NCI-H187 treated with DMSO at 0.1 percent for 48 hours (cell line): ENCODE data around the gene CHN2.

Experiments used
- DNase-seq: peaks from one replicate; lab custom pipeline; 2025; lab: John Stamatoyannopoulos, UW

The CHN2 gene

DNA sequence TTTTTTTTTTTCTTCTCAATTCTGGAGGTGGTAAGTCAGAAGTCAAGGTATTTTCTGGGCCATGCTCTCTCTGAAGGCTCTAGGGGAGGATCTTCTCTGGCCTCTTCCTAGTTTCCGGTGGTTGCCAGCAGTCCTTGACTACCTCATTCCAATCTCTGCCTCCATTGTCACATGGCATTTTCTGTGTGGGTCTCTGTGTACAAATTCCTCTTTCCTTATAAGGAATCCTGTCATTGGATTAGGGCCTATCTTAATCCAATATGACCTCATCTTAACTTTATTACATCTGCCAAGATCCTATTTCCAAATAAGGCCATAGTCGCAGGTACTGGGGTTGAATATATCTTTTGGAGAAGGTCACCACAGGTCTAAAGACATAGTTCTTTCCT is 239.8 kb downstream of the CHN2 start:
- DNase-seq = no peak

DNA sequence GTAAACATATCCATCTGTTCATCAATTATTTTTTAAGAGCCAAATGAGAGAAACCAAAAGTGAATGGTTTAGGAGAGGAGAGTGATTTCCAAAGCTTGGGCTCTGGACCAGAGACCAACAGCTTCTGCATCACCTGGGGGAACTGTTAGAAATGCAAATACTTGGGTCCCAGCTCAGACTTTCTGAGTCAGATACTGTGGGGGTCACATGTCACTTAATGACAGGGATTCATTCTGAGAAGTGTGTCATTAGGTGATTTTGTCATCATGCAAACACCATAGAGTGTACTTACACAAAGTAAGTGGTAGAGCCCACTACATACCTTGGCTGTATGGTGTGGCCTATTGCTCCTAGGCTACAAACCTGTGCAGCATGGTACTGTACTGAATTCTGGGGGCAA is 240.6 kb downstream of the CHN2 start:
- no peak for DNase-seq

DNA sequence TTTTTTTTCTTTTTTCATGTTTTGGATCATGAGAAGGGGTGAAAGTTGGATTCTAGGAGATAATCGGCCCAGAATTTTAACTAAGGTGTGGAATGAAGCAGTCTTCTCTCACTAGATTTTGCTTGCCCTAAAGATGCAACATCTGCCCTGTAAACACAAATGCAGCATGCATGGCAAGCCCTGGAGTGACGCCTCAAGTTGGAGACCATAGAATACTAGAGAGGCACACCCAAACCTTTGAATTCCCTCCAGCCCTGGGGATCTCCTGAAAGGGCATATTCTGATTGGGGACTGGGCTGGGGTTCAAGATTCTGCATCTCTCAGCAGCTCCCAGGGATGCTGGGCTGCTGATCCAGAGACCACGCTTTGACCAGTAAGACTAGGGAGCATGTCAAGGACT is 241.3 kb downstream of the CHN2 start:
- no peak for DNase-seq

DNA sequence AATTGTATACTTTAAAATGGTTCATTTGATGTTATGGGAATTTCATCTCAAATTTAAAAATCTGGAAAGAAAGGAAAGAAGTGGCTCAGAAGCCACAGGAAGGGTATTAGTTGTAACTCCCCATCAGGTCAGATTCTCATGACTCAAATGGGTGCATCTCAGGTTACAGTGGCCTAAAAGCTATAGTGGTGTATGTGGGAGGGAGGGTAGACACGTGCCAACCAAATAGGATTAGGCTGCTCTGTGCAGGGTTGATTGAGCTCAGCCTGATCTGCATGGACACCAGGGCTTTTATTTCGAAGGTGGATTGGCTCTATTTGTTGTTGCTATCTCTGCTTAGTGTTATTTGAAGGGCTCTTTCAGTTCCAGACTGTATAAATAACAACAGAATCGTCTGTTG is 247.6 kb downstream of the CHN2 start:
- DNase-seq = no peak

DNA sequence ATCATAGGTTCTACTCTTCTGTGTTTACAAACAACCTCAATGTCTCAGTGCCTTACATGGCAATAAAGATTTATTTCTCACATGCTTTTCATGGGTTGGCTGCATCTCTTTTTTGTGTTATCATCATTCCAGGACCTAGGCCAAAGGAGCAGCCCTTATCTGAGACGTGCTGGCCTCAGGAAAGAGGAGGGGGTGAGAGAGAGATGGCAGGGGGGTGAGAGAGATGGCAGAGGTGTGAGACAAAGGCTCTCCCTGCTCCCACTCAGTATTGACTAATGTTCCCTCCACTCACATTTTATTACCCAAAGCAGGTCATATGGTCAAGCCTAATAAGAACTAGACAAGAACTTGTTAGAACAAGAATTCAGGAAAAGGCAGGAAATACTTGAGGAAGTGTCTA is 249.0 kb downstream of the CHN2 start:
- DNase-seq = no peak

DNA sequence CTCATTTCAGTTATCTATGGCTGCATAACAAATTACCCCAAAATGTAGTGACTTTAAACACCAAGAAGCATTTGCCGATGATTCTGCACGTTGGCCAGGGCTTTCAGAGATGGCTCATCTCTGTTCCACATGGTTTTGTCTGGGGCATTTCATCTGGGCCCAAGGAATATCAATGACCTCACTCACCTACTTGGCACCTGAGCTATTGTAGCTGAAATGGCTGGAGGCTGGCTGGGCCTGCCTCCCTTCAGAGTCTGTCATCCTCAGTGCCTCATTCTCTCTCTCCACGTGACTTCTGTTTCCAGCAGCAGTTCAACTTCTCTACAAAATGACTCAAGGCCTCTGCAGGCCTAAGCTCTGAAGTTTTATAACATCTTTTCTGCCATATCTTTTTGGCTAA is 249.7 kb downstream of the CHN2 start:
- no peak for DNase-seq

DNA sequence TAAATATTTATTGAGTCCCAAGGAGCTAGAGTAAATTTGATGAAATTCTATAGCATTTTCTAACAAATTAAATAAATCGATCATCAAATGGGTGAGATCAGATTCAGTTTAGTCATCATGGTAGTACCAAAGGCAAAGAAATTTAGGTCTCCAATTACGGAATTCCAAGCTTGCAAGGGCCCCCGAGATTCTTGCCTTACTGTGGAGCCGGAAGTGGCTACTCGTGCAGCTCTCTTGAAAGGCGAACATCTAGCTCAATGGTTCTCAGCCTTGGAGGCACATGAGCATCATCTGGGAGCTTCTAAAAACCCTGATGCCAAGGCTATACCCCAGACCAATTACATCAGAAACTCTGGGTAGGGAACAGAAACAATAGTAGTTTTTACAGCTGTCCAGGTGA is 251.2 kb downstream of the CHN2 start:
- DNase-seq = no peak

DNA sequence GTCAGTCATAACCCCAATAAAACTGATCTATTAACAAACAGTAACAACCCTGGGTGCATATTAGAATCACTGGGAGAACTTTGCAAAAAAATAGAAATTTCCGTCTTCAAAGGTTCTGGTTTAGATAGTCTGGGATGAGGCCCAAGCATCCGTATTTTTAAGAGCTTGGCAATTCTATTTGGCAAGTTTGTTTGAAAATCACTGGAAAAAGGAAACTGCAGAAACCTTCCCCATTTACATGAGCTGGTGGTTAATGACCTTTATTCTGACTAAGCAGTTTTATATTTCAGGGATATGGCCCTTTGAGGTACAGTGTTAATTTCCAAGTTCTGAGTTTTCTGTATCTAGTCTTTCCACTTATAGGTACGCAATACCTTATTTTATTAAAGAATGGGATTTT is 253.3 kb downstream of the CHN2 start:
- DNase-seq = no peak

DNA sequence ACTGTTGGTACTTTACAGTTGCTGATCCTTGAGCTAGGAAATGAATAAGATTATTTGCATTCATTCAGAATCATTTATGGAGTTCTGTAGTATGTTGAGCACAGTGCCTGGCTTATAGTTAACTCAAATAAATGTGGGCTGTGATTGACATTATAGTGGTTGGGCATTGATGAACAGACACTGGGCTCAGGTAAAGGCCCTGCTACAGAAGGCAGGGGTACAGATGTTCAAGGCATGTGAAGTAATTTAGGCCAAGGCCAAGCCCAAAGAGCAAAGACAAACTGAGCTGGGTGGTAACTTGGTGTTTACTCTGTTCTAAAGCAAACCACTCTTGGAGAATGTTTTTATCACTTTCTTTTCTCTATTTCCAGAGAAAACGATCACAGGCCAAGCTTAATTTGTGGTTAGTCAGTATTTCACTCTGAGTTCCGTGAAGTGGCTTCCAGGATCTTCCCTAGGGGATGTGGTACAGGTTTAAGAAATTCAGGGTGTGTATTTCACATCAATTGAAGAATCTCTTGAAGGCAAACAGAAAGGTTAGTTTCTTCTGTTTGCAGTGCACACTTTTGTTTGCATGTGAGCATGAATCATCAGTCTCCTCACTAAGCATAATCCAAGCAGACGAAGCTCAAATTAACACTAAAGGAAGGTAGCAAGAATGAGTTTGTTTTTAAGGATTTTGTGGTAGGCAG is 255.1 kb downstream of the CHN2 start:
- DNase-seq = peak; percentile 38

DNA sequence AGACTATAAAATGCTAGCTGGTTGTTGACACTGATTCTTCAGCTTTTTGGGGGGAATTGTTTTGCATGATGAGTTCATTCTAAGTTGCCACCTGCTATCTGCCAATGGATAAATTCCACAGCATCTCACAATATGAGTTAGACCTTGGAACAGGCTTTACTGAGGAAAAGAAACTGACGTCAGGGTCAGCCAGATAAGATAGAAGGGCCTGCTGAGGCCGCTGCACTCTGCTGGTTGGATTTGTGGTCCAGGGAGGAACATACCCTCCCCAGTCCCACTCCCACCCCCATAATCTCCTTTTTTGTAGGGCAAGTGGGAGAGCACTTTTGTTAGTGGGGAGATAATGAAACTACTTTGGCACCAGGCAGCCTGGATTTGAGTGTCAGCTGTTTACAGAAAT is 258.4 kb downstream of the CHN2 start:
- DNase-seq = no peak

DNA sequence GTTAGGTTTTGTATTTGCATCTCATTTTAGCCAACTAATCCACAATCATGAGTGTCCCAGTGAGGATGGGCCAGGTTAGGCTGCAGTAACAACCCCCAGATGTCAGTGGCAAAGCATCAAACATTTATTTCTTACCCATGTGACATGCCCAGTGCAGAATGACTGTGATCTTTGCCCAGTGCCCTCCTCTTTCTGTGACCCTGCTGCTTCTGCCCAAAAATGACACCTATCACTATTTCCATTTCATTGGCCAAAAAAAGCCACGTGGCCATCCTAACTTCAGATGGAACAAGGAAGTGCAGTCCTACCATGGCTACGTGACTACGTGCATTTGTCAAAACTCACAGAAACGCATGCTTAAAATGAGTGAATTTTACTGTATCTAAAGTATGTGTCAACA is 259.9 kb downstream of the CHN2 start:
- no peak for DNase-seq

DNA sequence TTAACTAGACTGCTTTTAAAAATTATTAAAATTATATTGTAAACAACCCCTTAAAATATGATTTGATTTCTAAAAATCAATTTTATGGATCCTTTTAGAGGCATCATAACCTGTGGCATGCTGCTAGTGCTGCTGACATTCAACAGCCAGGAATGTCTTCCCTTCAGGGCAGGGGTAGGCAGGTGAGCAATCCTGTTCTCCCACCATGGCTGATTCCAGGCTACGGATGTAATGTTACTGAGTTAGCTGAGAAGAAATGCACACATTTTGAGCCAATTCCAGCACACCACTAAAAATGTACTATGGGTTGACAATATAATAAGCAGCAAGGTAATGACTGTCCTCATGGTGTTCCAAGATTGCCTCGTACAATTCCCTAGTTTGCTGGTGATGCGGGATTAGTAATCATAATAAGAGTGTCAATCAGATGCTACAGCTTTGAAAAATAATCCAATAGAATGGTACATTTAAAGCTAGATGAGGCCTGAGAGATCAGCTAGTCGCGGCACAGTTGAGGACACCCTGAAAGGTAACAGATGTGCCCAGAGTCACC is 260.4 kb downstream of the CHN2 start:
- DNase-seq = no peak

DNA sequence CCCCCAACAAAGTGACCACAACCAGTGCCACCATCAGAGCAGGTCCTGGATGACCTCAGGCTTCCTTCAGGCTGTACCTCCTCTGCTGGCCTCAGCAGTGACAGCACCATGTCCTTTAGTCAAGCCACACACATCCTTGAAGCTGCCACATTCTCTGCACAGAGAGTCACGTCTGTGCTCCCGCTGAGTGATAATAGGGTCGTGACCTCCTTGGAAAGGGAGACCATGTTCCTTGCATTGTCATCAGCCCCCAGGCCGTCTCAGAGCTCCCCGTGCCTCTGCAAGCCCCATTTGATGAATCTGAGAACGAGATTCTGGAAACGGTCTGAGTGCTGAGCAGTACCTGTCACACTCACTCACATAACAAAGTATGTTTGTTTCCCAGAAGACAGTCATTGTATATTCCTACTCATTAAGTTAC is 262.6 kb downstream of the CHN2 start:
- DNase-seq = no peak

DNA sequence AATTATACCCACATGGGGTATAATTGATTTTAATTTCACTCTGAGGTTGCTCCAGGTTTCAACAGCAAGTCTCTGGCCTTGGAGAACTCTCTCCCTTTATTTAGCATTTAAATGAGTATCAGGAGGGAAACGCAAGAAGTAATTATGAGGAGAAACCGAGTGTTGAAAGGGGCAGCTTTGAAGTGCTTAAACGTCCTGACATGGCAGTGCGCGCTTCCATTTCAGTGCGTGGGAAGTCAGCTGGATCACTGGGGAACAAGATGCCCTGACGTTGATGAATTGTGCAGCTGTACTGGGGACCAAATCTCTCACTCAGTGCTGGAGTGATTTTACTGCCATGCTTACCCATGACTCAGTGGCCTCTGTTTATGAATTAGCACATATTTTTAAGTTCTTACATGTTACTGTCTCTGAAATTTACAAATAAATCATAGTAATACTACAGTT is 263.0 kb downstream of the CHN2 start:
- DNase-seq = no peak

DNA sequence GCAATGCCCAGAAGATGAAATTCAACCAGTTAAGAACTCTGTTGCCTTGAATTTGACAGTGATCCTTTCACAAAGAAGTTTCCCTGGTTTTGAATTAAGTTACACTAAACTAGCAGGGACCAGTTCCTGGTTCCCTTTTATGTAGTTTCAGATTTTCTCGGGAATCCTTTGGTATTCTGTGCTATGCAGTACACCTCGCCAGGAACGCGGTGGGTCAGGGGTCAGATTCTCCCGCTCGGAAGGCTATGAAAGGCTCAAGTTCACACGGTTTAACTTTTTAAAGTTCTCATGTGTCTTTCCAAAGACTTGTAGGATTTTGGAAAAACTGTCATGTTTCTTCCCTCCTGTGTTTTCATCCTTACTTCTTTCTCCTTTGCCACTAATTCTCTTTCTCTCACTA is 264.4 kb downstream of the CHN2 start:
- DNase-seq = no peak

DNA sequence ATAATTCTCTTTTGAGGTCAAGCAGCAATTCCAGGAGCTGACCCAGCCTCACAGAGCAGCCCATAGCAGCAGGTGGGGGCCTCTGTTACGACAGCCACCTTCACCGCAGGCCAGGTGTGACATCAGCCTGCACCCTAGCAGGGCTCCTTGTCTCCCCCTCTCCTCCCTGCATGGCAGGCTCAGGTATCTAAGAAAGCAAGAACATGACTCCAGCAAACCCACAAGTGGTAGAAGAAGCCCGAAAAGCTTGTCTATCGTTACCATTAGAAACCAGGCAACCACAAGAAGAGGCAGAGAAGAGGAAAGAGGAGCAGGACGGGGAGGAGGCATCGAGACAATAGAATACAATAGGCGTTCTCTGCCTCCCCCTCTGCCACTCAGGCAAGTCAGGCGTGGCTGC is 265.0 kb downstream of the CHN2 start:
- peak; percentile 52 for DNase-seq

DNA sequence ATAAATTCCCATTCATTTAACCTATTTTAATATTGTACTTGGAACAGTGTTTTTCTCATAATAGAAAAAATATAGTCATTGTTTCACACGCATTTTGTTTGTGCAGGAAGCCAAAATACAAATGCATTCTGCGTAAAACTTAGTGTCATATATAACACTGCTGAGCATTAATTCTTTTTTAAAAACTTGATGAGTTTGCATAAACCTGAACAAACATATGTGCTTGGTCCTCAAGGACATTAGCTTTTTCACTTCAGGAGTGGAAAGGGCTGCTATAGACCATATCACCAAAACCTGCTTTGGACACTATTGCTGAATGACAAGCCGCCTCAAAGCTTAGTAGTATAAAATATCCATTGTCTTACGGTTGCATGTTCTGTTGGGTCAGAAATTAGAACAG is 267.4 kb downstream of the CHN2 start:
- no peak for DNase-seq

DNA sequence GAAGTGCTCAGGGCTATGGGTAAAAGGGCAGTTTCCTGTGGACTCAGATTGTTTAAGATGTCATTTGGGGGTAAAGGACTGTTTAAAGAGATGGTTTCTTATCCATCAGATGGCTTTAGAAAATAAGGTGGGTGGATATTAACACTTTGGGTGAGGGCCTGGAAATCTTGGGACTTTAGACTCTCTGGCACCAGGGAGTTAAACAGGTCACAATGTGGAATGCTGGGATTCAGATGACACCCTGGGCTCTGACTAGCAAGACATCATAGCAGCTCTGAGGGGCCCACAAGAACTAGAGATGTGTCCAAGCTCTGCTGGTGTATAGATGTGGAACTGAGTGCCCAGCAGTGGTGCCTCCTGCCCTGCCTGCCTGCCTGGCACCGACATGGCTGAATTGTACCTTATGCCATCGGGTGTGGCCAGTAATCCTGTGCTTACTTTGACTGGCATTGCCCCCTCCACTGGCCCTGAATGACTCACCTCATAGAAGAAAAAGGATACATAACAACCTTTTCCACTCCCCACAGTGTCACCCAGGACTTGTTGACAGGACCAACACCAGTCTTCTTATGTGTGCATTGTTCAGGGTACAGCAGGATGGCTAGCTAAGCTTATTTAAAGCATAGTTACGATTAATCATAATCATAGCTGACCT is 269.1 kb downstream of the CHN2 start:
- no peak for DNase-seq

DNA sequence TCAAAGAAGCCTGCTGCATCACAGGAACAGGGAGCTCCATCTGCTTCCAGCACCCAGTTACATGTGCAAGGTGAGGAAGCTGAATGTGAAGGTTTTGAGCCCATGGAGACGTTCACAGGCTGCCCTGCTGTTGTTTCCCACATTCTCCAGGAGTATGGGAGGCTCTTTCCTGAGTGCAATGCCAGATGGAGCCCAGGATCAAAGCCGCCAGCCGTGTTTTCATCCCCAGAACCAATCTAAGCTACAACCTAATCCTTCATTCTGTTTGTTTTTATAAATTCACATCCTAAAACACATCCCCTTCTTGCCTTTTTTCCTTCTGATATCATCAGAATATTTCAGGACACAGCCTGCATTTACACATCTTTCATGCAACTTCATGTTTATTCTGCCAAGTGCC is 270.2 kb downstream of the CHN2 start:
- DNase-seq = no peak

DNA sequence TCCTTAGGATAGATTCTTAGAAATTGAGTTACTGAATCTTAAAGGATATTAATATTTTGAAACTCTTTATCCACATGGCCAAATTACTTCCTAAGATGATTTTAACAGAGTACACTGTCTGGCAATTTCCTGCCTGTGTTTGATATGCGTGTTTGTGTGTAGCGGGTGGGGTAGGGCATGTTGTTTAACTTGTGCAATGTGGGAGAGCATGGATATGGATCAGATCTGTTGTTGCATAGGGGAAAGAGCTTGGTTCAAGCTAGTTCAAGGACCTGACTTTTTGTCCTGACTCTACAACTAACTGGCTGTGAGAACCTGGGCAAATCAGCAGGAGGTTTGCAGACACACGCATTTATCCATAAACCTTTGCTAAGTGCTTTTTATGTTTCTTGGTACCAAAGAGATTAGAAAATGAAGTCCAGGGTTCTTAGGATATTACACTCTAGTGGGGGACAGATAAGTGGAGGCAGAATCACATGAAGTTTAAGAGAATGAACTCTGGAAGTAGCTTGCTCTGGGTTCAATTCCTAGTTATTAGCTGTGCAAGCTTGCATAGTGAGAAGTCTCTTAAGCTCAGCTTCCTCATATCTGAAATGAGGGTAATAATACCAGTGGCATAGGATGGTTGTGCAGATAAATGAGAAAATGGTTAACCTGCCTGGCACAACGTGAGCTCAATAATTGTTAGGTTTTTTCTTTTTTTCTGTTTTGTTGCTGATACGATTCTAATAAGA is 272.8 kb downstream of the CHN2 start:
- no peak for DNase-seq

DNA sequence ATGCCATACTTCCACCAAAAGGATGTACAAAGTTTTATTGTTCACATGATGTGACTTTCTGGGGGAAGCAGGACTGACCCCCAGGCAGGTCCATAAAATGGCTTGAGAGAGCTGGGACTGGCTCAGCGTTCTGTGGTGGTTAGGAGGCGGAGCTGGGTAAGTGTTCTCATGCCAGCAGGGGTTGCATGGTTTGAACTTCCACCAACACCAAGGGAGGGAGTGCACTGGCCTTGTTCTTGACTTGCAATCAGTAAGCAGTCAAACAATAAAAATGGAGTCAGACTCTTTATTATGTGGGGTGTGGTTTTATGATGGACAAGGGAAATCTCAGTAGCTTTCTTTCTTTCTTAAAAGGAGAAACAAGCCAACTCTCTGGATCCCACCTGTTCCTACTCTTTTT is 273.6 kb downstream of the CHN2 start:
- no peak for DNase-seq

DNA sequence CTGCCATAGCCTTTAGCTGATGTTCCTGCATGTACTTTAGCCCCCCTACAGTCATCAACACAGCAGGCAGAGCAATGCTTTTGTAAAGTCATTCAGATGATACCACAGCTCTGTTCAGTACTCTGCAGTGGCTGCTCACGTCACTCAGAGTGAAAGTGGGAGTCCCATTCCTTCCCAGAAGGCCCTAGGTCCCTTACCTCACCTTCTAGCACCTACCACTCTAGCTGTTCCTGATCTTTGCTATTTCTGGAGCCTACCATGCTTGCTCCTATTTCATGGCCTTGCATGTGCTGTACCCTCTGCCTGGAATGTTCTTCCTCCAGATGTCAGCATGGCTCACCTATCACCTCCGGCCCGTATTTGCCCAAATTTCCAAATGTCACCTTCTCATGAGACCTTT is 274.7 kb downstream of the CHN2 start:
- no peak for DNase-seq

DNA sequence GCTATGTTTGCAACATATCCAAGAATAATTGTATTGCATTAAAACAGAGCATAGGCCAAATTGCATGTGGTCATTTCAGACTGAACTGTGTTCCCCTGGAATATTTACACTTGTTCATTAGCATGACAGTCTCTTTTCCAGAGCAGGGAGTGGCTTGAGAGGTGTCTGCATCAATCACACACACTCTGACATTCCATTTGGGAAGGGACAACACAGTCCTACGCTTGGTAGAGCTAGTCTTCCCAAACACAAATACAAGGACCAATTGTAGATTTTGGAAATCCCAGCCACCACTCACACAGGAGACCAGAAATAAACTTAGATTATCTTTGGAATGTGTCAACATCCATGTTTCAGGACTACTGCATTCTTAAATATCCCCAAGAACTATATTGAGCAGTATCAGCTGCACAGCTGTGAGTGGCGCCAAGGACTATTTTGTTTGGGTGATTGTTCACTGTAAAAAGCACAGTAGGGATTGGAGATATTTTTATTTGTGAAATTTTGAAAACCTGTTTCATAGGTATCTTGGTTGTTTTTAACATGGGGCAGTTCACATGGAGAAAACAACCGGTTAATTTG is 275.5 kb downstream of the CHN2 start:
- no peak for DNase-seq
